Measurements from ENCODE around the gene MAP4K2. TPM values are rescaled to one million over a fixed set of nuclear protein-coding genes. Genes with fewer than 3 reads are reported as not detected.

The MAP4K2 gene
- total and polyA plus RNA-seq, 9 of the 15 experiments (the other 6 are each of a cell fraction or from before 2014, with no cell fraction given) = 0.13 to 14.5 (median 7.3) TPM

DNA sequence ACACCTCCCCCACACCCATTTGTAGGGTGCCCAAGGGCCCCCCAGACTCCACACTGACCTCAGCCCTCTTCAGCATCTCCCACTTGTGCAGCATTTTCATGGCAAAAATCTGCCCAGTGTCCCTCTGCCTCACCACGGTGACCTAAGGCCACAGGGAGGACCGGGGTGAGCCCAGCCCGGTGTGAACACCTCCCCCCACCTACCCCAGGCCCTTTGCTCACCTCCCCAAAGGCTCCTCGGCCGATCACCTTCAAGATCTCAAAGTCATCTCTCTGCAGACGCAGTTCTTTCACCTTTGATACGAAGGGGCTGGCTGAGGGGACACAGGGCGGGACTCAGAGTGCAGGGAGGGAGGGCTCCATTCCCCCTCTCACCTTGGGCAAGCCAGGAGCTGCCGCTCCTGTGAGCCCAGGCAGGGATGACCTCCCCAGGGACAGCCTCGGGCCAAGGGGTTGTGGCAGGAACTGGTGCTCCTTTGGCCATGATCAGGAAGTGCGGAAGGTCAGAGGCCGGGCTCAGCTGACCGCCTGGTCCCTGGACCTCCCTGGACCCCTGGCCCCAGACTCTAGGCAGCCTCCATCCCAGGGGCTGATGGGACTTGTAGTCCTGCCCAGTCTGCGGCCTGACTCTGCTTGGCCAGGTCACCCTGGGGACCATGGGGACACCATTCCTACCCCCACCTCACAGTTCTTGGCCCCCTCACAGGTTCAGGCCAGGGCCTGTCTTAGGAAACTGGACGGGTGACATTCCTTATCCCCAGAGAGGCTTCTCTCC, 38.8 kb upstream of the MAP4K2 start (continued):
- TF ChIP-seq, protein P1, sequence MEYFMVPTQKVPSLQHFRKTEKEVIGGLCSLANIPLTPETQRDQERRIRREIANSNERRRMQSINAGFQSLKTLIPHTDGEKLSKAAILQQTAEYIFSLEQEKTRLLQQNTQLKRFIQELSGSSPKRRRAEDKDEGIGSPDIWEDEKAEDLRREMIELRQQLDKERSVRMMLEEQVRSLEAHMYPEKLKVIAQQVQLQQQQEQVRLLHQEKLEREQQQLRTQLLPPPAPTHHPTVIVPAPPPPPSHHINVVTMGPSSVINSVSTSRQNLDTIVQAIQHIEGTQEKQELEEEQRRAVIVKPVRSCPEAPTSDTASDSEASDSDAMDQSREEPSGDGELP (CRISPR knock-in tag; IDR thresholded peaks at IDR 0.05; ENCODE audit: borderline replicate concordance) = 0 out of 2 replicates have a peak, but pooled peaks have one; percentile 11
- TF ChIP-seq KDM1A (IDR thresholded peaks at IDR 0.05) (0 out of 4 replicates have a peak, but pooled peaks of 1 of the 2 experiments have one; percentile 14), RBFOX2 (IDR thresholded peaks at IDR 0.05; ENCODE audit: low read depth, low read length) (0 out of 2 replicates have a peak, but pooled peaks have one; percentile 25), YY1 (IDR thresholded peaks at IDR 0.05; ENCODE audit: borderline replicate concordance in 1 of 3, control insufficient read depth in 1 of 3, extremely low read depth in 1 of 3, insufficient read depth in 3 of 3, insufficient read length in 1 of 3, insufficient replicate concordance in 2 of 3, low read depth in 1 of 3, low read length in 2 of 3) (peak in 1 of 3 experiments; percentile 27)

DNA sequence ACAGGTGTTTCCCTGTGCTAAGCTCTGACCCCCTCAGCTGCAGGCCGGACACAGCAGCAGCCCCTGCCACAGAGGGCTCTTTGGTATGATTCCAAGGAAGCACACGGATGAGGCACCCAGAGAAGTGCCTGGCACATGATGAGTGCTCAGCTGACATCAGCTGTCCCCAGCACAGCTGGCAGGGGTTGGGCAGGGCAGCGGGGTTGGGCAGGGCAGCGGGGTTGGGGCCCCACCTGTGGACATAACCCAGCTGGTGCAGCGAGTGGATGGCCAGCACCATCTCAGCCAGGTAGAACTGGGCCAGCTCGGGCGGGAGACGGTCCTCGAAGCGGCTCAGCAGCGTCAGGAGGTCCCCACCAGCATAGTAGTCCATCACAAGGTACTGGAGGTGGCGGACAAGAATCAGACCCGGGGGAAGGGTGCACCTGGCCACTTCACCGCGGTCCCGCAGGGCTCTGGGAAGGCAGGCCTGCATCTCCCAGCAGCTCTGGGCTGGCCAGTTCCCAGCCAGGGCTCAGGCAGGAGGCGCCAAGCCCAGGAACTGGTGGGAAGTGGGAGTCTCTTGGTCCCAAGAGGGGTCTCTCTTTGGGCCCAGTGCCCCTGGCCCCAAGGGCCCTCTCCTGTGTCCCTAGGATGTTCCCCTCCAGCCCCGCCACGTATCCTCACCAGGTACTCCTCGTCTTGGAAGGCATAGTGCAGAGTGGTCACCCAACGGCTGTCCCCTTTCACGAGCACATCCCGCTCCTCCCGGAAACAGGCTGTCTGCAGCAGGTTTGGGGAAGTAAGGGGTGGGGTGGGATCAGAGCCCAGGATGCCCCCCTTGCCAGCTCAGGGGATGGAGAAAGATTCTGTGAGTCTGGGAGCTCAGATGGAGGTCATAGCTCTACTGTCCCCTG, 37.1 kb upstream of the MAP4K2 start:
- intact Hi-C loops (cut with micrococcal nuclease) (loop anchor here (5.0 to 10.0 kb wide), 2 partner anchors 38 to 415 kb away; partner anchors contain the start of gene MAP4K2), in situ Hi-C loops (cut with MboI) (no loop called here)
- Histone ChIP-seq H3K9me3 (replicated peaks; ENCODE audit: control insufficient read depth, insufficient read depth, low read depth, low read length) (no peaks in the 10 kb centered on the region), H3K4me1 (replicated peaks in 1 of 2; ENCODE audit: control insufficient read depth in 2 of 2, insufficient read depth in 2 of 2, low read length in 2 of 2) (peaks cover 23 to 52% of the 10 kb centered on the region in 2 experiments), H3K4me2 (ENCODE audit: insufficient read depth, low read length) (no peak overlapping the region), H3K4me3 (no peak overlapping the region), H3K9ac (ENCODE audit: insufficient read depth in 1 of 2, low read depth in 2 of 2, low read length in 2 of 2) (peak overlapping the region in 1 of 2 experiments; percentile 15; a peak in 1 of 4 replicates), H4K20me1 (replicated peaks; ENCODE audit: control insufficient read depth, insufficient read depth, low read length) (no peaks in the 10 kb centered on the region), H3K9me1 (ENCODE audit: control insufficient read depth, insufficient read depth, low read length) (no peaks in the 10 kb centered on the region), H2AFZ (ENCODE audit: low read depth, low read length) (no peak overlapping the region), H3K27ac (ENCODE audit: extremely low read depth, low read depth, low read length) (no peak overlapping the region), H3K79me2 (ENCODE audit: control insufficient read depth, insufficient read depth, low read length) (peaks cover 23% of the 10 kb centered on the region; the same call in 2 of the 3 replicates), H3K27me3 (ENCODE audit: control insufficient read depth in 2 of 2, insufficient read depth in 2 of 2, low read length in 2 of 2) (no peaks in the 10 kb centered on the region; a peak in 1 of 5 replicates), H3K36me3 (ENCODE audit: control insufficient read depth, insufficient read depth, low read length) (peaks cover 37% of the 10 kb centered on the region; the same call in 2 of the 3 replicates)
- ChIA-PET CTCF (ENCODE audit: low intra/inter-chr PET ratio) (interaction anchor here (0.6 kb wide), 1 partner anchor 34 kb away, joined by 3 read pairs; no protein-coding TSS in a partner anchor), POLR2A (interaction anchor here (0.5 to 1.5 kb wide), 5 partner anchors 12 to 305 kb away, joined by 3 to 4 read pairs (median 3); no protein-coding TSS in a partner anchor)
- TF ChIP-seq, protein P1 (CRISPR knock-in tag; IDR thresholded peaks at IDR 0.05; ENCODE audit: borderline replicate concordance) = peak; percentile 58; the same call in 1 of the 2 replicates
- TF ChIP-seq RFX7 (CRISPR knock-in tag; IDR thresholded peaks at IDR 0.05) = no peak
- 89% methylated on average over 22 of the region's 24 CpGs for WGBS (ENCODE audit: insufficient coverage, low coverage, missing lambda C conversion rate)
- no peak for DNase-seq (ENCODE audit: extremely low read depth in 1 of 4, low spot score in 3 of 4)
- ATAC-seq = no peak
- BruUV-seq (replicated peaks) = no TSS peak
- no peak for FAIRE-seq

Measured in K562 (cell line).